Cardiac fibroblast (primary cell): ENCODE measurements around the gene CD44.

Experiments
- DNase-seq, 2 donors: peaks; one replicate each; pipeline versions ENCODE4 v3.0.0 to v3.0.0-alpha.2; 2010; ENCODE audit warnings: low read depth in 2 of 2
- H3K4me3 ChIP-seq, 2 donors: replicated peaks in 1 of 2; 1 replicate in 1 of 2; 2 replicates in 1 of 2; pipeline ENCODE4 v1.5.1; 2011; ENCODE audit warnings: low read depth in 2 of 2, low read length in 2 of 2, mild to moderate bottlenecking in 2 of 2, moderate library complexity in 1 of 2
- TF ChIP-seq, protein P1 (sequence below): IDR thresholded peaks from one replicate; pipeline ENCODE4 v1.5.1; 2011; ENCODE audit warnings: low read depth, mild to moderate bottlenecking, low read length, inconsistent platforms

CD44 gene

DNA sequence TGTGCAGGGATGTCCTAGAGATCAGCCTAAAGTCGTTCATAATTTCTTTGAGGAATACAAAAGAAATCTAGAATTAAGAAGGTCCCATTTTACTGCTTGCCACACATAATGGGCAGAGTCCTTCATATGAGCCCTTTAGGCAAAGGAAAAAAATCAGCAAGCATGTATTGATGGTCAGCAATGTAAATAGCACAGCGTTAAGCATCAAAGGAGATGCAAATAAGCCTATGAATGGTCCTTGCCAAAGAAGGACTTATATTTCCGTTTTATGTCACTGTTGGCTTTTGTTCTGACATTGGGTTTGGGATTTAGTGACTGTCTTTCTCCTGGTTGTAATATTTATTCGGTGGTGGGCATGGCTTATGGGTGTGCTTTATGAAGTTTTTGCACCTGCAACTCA, 69.8 kb downstream of the CD44 start:
- TF ChIP-seq, protein P1, sequence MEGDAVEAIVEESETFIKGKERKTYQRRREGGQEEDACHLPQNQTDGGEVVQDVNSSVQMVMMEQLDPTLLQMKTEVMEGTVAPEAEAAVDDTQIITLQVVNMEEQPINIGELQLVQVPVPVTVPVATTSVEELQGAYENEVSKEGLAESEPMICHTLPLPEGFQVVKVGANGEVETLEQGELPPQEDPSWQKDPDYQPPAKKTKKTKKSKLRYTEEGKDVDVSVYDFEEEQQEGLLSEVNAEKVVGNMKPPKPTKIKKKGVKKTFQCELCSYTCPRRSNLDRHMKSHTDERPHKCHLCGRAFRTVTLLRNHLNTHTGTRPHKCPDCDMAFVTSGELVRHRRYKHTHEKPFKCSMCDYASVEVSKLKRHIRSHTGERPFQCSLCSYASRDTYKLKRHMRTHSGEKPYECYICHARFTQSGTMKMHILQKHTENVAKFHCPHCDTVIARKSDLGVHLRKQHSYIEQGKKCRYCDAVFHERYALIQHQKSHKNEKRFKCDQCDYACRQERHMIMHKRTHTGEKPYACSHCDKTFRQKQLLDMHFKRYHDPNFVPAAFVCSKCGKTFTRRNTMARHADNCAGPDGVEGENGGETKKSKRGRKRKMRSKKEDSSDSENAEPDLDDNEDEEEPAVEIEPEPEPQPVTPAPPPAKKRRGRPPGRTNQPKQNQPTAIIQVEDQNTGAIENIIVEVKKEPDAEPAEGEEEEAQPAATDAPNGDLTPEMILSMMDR: no peak
- no peak overlapping the region for H3K4me3 ChIP-seq
- DNase-seq: no peak

DNA sequence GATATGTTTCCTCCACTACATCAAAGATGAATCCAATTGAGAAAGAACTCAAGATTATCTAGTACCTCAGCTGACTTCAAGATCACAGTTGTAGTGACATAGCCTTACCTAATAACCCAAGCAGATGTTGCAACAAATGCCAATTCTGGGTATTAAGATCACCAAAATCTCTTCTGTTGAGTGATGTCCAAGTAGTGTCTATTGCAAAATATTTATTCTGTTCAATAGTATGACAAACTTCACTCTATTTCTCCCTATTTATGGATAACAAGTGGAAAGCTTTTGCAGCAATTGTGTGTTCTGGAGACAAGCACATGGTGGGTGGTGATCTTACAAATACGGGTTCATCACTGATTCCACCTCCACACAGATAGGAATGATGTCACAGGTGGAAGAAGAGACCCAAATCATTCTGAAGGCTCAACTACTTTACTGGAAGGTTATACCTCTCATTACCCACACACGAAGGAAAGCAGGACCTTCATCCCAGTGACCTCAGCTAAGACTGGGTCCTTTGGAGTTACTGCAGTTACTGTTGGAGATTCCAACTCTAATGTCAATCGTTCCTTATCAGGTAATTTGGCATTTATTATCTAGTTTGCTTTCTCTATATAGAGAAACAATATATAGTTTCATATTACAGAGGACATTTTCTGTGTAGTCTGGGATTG, 72.0 kb downstream of the CD44 start:
- no peak overlapping the region for H3K4me3 ChIP-seq
- peak in 1 of 2 donors; percentile 28 for DNase-seq
- TF ChIP-seq, protein P1: no peak

DNA sequence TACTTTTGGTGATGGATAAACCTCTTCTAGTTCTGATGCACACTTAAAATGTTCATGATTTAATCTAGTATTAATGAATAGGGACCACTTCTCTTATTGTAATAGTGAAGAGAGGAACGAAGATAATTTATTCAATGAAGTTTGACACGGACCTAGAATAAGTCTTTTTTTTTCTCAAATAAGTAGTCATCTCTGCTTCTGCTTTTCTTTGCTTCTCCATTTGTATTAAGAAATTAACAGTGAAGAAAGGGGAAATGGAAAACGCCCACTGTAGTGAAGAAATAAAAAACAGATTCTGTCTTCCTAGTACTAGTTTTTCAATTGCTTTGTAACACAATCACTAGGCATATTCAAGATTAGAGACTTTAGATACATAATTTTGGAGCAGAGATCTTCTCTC, 73.0 kb downstream of the CD44 start:
- no peak for DNase-seq
- H3K4me3 ChIP-seq: no peak overlapping the region
- TF ChIP-seq, protein P1: no peak

DNA sequence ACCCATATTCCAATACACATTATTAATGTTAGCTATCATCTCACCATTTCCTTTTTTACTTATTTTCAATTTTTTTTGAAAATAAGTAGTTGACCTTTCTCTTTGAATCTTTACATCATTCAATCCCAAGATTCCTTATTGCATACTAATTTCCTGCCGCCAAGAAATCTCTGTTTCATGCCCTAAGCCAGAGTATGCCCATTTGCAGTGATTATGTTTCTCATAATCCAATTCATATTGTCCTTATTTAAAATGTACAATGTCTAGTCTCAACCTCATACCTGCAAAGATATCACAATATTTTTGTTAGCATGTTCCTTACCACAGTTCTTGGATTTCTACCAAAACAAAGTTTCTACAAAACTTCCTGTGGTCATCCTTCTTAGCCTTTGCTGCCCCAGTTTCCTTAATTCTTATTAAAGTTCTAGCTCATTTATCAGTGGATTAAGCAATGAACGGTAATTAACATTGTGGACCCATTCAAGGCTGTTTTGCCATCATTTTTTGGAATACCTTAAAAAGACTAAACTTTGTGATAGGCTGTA, 75.3 kb downstream of the CD44 start:
- H3K4me3 ChIP-seq: no peak overlapping the region
- TF ChIP-seq, protein P1: no peak
- peak in 1 of 2 donors; percentile 39 for DNase-seq

DNA sequence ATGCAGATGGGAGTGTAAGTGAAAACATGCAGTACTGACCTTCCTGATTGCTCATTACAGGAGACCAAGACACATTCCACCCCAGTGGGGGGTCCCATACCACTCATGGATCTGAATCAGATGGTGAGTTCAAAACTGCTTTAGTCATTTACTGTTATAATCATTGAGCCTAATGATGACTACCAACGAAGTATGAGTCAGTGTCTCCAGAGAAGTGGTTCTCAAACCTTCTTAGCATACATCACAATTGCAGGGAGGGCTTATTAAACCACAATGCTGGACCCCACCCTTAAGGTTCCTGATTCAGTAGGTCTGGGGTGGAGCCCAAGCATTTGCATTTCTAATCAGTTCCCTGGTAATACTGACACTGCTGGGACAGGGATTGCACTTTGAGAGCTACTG, 75.8 kb downstream of the CD44 start:
- TF ChIP-seq, protein P1: no peak
- no peak overlapping the region for H3K4me3 ChIP-seq
- peak; percentile 80 to 99 for DNase-seq

DNA sequence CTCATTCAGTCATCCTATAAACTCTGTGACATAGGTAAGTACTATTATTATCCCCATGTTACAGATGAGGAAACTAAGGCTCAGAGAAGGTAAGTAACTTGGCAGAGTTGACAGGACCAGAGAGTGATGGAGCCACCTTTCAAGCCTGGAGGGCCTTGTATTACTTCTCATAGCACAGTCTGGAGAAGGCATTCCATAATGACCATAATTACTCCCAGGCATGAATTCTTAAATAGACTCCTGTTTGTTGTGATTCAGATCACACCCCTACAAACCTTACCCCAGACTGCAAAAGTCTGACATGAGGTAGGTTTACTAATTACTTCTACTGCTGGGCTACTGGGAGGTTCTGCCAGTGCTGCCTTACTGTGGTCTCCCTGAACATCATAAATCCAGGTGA, 77.0 kb downstream of the CD44 start:
- DNase-seq: no peak
- TF ChIP-seq, protein P1: no peak
- H3K4me3 ChIP-seq: no peak overlapping the region
